ENCODE results near the gene HPCAL4.

HPCAL4 gene

DNA sequence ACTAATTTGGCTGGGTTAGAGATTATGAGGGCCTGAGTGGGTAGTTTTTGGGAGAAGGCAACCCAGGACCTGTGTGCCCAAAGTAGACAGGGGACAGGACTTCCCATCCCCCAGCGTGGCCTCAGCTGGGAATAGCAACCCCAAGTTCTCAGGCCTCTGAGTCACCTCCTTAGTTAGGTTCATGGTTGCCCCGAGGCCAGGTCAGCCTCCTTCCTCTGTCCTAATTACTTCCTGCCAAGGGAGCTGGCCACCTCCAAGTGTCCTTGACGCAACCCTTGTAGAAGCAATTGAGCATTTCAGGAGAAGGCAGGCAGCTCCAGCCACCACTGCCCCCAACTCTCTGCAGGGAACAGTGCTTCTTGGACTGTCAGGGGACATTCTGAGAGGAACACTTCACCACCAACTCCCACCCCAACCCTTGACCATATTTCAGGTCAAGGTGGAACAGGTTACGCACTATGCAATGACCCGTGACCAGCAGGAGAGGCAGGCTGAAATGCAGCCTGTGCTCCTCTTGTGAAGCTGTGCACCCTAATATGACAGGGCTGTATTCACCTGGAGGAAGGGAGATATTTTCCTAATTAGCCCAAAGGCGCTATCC lies 14.2 kb downstream of the HPCAL4 start:
- no peak for DNase-seq (ENCODE audit: low read depth in 2 of 2)

DNA sequence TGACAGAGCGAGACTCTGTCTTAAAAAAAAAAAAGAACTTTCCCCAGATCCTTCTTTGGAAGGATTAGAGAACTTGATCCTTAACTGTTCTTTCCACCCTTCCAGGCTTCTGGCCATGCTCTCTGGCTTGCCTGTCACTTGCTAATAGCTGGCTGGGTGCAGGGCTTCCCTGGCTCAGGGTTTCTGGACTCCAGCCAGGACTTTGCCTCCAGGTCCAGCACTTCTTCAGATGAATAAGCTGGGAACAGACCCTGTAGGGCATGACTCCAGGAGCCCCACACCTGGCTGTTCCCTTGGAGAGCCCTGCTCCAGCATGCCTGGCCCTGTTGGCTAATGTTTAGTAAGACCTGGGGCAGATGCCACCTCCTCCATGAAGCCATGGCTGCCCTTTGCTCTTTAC lies 16.0 kb downstream of the HPCAL4 start:
- DNase-seq (ENCODE audit: low read depth in 2 of 2) = no peak

DNA sequence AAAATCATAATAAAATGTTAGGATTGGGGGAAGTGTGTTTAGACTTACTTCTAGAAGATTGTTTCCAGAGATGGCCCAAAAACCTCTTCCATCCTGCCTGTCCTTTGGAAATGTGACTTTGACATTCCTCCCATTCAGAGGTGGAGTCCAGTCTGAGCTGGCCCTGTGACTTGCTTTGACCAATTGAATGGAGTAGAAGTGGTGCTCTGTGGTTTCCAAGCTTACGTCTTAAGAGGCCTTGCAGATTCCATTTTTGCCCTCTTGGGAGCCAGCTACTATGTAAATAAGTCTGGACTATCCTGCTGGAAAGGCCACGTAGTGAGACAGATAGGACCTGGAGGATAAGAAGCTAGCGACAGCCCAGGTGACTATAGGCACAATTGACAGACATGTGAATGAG lies 18.0 kb downstream of the HPCAL4 start:
- DNase-seq (ENCODE audit: low read depth in 2 of 2) = no peak

GRCh38 chr1:39672551-39672947 lies 18.7 kb downstream of the HPCAL4 start:
- no peak for DNase-seq (ENCODE audit: low read depth in 2 of 2)

DNA sequence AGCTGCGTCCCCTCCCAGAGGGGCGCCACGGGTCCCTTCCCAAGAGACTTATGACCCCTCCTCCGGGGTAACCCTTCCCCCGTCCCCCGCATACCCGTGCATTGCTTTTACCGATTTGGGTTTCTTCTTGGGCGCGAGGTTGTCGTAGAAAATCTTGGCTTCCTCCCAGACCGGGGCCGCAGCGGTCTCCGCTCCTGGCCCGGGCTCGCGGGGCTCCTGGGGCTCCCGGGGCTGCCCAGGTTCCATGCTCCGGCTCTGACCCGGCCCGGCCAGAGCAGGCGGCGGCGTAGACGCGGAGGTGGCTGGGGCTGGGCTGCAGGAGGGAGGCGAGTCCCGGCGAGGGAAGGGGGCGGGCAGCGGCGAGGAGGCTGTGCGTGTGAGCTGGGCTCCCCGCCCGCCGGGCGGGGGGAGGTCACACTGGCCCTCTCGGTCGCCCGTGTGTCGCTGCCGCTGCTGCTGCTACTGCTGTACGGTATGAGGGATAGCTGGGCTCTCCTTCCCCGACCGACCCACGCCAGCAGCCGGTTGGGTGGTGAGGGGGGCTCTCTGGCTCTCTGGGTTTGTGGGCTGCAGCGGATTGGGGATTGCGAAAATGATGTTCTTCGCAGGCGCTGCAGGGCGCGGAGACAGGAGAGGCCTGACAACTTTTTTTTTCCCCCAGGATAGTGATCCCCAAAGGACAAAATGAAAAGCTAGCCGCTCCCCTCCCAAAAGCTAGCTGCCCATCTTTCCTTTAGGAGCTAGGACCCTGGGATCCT lies 19.3 kb downstream of the HPCAL4 start, which contains the start of gene NT5C1A:
TSS of gene NT5C1A (minus strand) at position 315 of the 758 bp plus-strand sequence. CDS start at position 246, 69 bp downstream.
- no peak for DNase-seq (ENCODE audit: low read depth in 2 of 2)

GRCh38 chr1:39671433-39671792 lies 19.8 kb downstream of the HPCAL4 start:
- DNase-seq (ENCODE audit: low read depth in 2 of 2) = no peak

DNA sequence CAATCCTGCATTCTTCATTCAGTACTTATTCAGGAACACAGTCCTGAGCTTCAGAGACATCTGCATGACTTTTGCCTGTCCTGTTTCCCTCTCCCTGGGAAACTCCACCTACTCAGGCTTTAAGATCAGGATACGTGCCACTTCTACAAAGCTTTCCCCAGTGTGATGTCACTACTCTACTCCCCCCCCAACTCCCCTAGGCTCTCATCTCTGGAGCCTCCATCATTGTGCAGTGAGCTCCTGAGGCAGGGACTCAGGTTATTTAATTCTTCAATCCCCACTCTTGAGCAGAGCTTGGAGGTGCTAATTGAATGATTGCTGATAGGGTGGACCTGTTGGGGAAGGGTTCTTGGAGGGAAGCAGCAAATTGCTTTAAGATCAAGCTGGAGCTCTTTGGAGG lies 20.5 kb downstream of the HPCAL4 start:
- DNase-seq (ENCODE audit: low read depth in 2 of 2) = no peak

DNA sequence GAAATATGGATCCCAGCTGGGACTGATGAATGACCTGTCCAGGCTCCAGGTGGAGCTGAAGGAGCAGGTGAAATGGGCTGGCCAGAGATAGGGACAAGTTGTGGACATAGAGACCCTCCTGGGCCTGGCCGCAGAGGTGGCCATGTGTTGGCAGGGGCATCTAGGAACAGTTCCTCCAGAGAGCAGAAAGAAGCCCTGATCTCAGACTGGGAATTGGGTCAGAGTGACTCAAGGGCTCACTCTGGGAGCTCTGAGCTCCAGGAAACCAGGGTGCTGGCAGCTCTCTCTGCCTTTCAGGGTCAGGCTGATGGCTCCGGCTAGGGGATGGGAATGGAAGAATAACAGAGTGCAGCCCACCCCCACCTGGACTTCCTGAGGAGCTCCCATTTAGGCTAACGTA lies 22.3 kb downstream of the HPCAL4 start:
- no peak for DNase-seq (ENCODE audit: low read depth in 2 of 2)

GRCh38 chr1:39668111-39668510 lies 23.1 kb downstream of the HPCAL4 start:
- DNase-seq (ENCODE audit: low read depth in 2 of 2) = no peak

DNA sequence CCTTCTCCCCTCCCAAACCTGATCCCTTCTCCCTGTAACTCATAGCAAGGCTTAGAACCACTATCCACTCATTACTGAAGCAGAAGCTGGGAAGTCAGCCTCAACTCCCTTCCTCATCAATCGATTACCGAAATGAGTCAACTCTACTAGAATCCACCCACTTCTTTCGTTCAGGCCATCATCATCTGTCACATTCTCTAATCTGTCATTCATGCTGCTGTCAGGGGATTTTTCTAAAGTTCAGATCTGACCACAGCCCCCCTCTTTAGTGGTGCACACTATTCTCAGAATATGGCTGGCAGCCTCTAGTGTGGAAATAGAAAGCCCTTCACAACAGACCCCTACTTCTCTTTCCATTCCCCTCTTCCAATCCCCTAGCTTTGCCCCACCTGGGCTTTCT lies 24.5 kb downstream of the HPCAL4 start:
- no peak for DNase-seq (ENCODE audit: low read depth in 2 of 2)

DNA sequence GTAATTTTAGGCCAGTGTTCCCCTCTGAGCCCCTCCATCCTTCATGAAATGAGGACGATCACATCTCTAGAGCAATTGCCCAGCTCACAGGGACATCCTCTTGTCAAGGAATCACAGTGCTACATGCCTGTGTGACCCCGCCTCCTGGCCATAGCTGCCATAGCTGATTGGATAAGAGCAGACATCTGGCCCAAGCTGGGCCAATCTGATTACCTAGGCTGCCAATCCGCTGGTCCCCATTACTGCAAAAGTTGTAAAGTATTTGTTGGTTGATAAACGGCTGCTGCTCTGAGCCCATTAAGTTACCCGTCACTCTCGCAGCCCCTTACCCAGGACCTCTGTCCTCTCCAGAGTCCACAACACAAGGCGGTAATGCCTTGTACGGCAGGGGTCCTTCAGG lies 27.7 kb downstream of the HPCAL4 start:
- DNase-seq (ENCODE audit: low read depth in 2 of 2) = no peak

- DNase-seq (ENCODE audit: low read depth in 2 of 2) = no peak
These were observed 28.4 kb downstream of the HPCAL4 start for GRCh38 chr1:39662861-39663260.

- no peak for DNase-seq (ENCODE audit: low read depth in 2 of 2)
These were observed 31.7 kb downstream of the HPCAL4 start for GRCh38 chr1:39659538-39659937.

- DNase-seq (ENCODE audit: low read depth in 2 of 2) = no peak
These were observed 32.1 kb downstream of the HPCAL4 start for GRCh38 chr1:39659110-39659509.

DNA sequence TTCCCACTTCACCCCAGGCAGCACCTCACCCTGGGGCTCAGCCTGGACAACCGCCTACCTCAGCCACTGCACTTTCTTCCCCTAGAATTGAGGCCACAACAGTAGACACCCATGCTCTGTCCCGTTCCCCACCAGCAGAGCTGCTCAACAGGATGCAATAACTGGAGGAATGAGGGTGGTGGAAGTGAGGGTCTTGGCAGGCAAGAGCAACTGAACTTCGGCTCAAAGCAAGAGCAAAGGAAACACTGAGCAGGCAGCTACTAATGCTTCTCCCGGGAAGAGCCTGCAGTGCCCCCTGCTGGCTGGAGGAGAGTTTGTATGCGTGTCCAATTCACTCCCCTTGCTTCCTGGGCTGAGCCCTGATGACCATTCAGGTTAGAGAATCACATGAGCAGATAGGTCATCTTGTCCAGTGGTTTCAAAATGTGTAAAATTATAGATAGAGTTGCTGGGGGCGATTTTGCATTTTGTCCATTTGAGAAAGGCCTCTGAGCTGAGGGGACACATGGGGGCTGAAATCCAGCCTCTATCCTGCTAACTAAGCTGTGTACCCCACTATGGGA lies 33.2 kb downstream of the HPCAL4 start:
- DNase-seq (ENCODE audit: low read depth in 2 of 2) = peak; percentile 13 to 32

GRCh38 chr1:39657402-39657801 lies 33.8 kb downstream of the HPCAL4 start:
- no peak for DNase-seq (ENCODE audit: low read depth in 2 of 2)

GRCh38 chr1:39656391-39656790 lies 34.8 kb downstream of the HPCAL4 start:
- no peak for DNase-seq (ENCODE audit: low read depth in 2 of 2)

GRCh38 chr1:39655578-39656268 lies 35.5 kb downstream of the HPCAL4 start:
- no peak for DNase-seq (ENCODE audit: low read depth in 2 of 2)

DNA sequence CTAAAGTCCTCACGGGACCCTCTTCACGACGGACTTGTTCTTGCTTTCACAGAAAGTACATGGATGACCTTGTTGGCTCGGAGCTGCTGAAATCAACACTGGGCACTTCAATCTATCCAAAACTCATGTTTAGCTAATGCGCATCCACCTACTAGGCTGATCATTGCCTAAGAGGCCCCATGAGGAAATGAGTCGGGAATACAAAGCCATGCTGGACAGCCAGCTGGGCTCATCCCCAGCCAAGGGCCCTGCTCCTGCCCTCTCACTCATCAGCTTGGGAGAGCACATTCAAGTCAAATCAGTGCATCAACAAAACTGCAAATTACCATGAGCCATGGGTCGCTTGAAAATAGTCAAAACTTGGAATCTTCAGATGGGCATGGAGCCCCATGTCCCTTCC lies 36.9 kb downstream of the HPCAL4 start:
- no peak for DNase-seq (ENCODE audit: low read depth in 2 of 2)

- DNase-seq (ENCODE audit: low read depth in 2 of 2) = peak; percentile 56 to 67
These were observed 37.6 kb downstream of the HPCAL4 start for GRCh38 chr1:39653546-39654031.

DNA sequence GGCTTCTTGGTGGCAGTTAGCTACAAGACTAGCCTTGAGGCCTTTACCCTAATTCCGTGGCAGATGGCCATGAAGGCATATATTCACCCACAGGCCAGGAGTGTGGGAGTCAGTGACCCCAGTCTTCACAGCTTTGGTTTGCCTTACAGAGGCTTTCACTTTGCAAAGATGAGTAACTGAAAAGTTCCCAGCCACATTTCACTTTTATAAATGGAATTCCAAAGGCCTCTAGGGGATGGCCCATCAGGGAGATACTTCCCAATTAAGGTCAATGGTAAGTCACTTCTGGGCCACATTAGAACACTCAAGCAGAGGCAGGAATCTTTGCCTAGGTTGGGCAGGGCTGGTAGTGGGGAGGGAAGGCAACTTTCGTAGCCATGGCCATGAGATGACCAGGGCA lies 38.7 kb downstream of the HPCAL4 start:
- no peak for DNase-seq (ENCODE audit: low read depth in 2 of 2)

- no peak for DNase-seq (ENCODE audit: low read depth in 2 of 2)
These were observed 39.1 kb downstream of the HPCAL4 start for GRCh38 chr1:39652105-39652504.

DNA sequence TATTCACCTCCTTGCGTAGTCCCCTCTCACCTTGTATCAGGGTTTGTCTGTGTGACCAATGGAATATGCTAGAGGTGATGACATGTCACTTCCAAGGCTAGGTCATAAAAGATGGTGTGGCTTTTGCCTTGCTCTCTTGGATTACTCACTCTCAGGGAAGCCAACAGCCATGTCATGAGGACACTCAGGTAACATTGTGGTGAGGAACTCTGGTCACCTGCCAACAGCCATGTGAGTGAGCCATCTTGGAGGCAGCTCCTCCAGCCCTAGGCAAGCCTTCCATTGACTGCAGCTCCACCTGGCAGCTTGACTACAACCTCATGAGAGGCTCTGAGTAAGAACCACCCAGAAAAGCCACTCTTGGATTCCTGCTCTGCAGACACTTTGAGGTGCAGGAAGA lies 40.8 kb downstream of the HPCAL4 start:
- no peak for DNase-seq (ENCODE audit: low read depth in 2 of 2)

Data from stimulated activated CD8-positive, alpha-beta memory T cell treated with anti-CD3 and anti-CD28 coated beads, Interleukin-7, amount 100 ng/mL, for 4 hours (primary cell).